ENCODE results near the gene CWF19L2.

GRCh38 chr11:107477820-107478219 is 20.2 kb upstream of the CWF19L2 start:
- no peak for TF ChIP-seq POLR2A (IDR thresholded peaks at IDR 0.05)
- no peak for TF ChIP-seq CTCF (IDR thresholded peaks at IDR 0.05)

Data from suprapubic skin (tissue), 3 donors.